Stimulated activated naive CD8-positive, alpha-beta T cell treated with anti-CD3 and anti-CD28 coated beads, Interleukin-15, Interleukin-2, amounts not matched to agents 100 ng/mL and 50 ng/mL, for 24 hours (primary cell): ENCODE measurements around the gene PANX2.

Source experiments
- H3K27ac Mint-ChIP-seq: one replicate; pipeline ENCODE4 v1.8.0; 2021; ENCODE audit warnings: mild to moderate bottlenecking, mixed read lengths
- H3K27me3 Mint-ChIP-seq: one replicate; pipeline ENCODE4 v1.8.0; 2021; ENCODE audit warnings: mixed read lengths
- H3K36me3 Mint-ChIP-seq: one replicate; pipeline ENCODE4 v1.8.0; 2021; ENCODE audit warnings: low read depth, mixed read lengths
- H3K4me1 Mint-ChIP-seq: one replicate; pipeline ENCODE4 v1.8.0; 2021; ENCODE audit warnings: low read depth, mixed read lengths
- H3K4me3 Mint-ChIP-seq: one replicate; pipeline ENCODE4 v1.8.0; 2021; ENCODE audit warnings: mild to moderate bottlenecking, mixed read lengths
- H3K9me3 Mint-ChIP-seq: one replicate; pipeline ENCODE4 v1.8.0; 2021; ENCODE audit warnings: mixed read lengths

Gene PANX2

GRCh38 chr22:50174382-50175190 is 4.1 kb downstream of the PANX2 start:
- H3K4me1 Mint-ChIP-seq, result peaks cover 4% of the 10 kb centered on the region
- H3K9me3 Mint-ChIP-seq, result no peaks in the 10 kb centered on the region
- H3K36me3 Mint-ChIP-seq, result no peaks in the 10 kb centered on the region
- H3K27me3 Mint-ChIP-seq, result peaks cover 12% of the 10 kb centered on the region
- H3K27ac Mint-ChIP-seq, result no peak overlapping the region
- H3K4me3 Mint-ChIP-seq, result no peak overlapping the region

DNA sequence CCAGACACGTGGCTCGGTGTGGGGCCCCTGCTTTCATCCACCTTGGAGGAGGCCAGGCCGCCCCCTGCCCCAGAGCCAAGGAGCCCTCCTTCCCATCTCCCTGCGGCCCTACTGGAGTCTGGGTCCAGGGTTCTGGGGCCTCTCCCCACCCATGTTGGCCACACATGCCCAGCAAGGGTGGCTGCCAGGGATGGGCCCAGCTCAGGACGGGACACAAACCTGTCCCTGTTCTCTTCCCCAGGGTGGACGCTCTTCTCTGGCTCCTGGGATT is 4.6 kb downstream of the PANX2 start:
- H3K9me3 Mint-ChIP-seq, result no peaks in the 10 kb centered on the region
- H3K27ac Mint-ChIP-seq, result no peak overlapping the region
- no peak overlapping the region for H3K4me3 Mint-ChIP-seq
- no peaks in the 10 kb centered on the region for H3K36me3 Mint-ChIP-seq
- peaks cover 8% of the 10 kb centered on the region for H3K4me1 Mint-ChIP-seq
- H3K27me3 Mint-ChIP-seq, result peaks cover 16% of the 10 kb centered on the region

DNA sequence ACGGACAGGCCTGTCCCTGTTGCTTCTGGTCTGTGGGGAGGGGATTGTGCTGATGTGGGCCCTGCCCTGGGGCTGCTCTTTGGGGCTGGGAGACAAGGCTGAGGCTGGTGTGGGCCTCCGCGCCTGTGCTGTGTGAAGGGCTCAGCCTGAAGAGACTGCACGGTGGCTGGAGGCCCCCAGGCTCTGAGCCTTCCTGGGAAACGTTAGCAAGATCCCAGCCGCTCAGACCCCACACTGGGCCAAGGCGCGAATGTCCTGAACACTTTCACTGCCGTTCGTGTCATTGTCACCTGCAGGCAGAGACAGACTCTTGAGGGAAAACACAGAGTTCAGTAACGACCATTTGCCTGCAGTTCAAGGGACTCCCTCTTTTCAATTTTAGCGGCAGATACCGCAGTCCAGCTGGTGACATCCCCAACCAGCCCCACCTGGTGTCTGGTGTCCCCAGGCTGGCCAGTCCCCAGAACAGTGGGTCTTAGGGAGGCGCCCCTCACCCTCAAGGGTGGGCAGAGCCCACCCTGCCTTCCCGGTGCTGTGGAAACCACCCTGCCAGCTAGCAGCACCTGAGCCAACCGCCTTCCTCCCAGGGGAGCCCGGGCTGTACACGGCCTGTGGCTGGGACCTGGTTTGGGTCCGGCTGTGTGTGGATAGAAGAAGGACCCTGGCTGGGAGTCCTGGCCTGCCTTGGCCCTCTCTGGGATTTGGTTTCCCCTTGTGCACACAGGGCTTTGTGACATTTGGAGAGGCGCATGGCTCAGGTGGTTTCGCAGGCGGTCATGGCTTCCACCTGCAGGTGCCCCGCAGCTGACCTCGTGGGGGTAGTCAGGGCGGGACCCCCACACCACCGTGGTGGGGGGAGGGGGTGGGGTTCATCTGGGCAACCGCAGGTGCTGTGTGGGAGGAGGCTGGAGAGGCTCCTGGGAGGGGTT is 5.7 kb downstream of the PANX2 start:
- no peaks in the 10 kb centered on the region for H3K9me3 Mint-ChIP-seq
- H3K4me1 Mint-ChIP-seq, result peaks cover 4% of the 10 kb centered on the region
- H3K27ac Mint-ChIP-seq, result no peak overlapping the region
- no peak overlapping the region for H3K4me3 Mint-ChIP-seq
- H3K36me3 Mint-ChIP-seq, result no peaks in the 10 kb centered on the region
- peaks cover 13% of the 10 kb centered on the region for H3K27me3 Mint-ChIP-seq

GRCh38 chr22:50176850-50177536 is 6.5 kb downstream of the PANX2 start:
- no peaks in the 10 kb centered on the region for H3K36me3 Mint-ChIP-seq
- no peak overlapping the region for H3K4me3 Mint-ChIP-seq

GRCh38 chr22:50177537-50178470 is 7.3 kb downstream of the PANX2 start:
- Mint-ChIP-seq H3K36me3 (no peaks in the 10 kb centered on the region), H3K27me3 (peaks cover 4% of the 10 kb centered on the region), H3K4me1 (peaks cover 4% of the 10 kb centered on the region), H3K9me3 (no peaks in the 10 kb centered on the region), H3K27ac (no peak overlapping the region), H3K4me3 (no peak overlapping the region)

More at GRCh38 chr22:50176850-50177536, 6.5 kb downstream of the PANX2 start:
- H3K27me3 Mint-ChIP-seq, result peaks cover 9% of the 10 kb centered on the region
- H3K9me3 Mint-ChIP-seq, result no peaks in the 10 kb centered on the region
- no peak overlapping the region for H3K27ac Mint-ChIP-seq
- H3K4me1 Mint-ChIP-seq, result peaks cover 4% of the 10 kb centered on the region

DNA sequence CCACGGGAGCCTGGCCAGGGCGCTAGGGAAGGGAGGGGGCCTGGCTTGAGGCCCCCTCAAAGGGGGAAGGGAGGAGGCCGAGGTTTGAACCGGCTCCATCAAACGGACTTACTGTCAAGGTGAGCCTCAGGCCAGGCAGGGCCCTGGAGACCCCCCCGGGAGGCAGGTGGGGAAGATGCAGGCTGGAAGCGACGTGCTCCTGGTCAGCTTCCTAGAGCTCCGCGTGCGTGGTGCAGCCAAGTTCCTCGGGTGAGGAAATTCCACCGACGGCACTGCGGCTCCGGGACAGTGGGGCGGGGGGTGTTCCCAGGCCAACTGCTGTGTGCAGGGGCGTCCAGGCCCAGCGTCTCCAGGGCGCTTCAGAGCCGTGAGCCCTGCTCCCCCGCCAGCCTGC is 7.9 kb downstream of the PANX2 start:
- Mint-ChIP-seq H3K27me3 (peaks cover 4% of the 10 kb centered on the region), H3K36me3 (no peaks in the 10 kb centered on the region), H3K4me3 (no peak overlapping the region), H3K9me3 (no peaks in the 10 kb centered on the region), H3K4me1 (peaks cover 4% of the 10 kb centered on the region), H3K27ac (no peak overlapping the region)

GRCh38 chr22:50178871-50179869 is 8.6 kb downstream of the PANX2 start:
- Mint-ChIP-seq H3K4me1 (peaks cover 4% of the 10 kb centered on the region), H3K4me3 (no peak overlapping the region), H3K27me3 (peaks cover 4% of the 10 kb centered on the region), H3K27ac (no peak overlapping the region), H3K9me3 (no peaks in the 10 kb centered on the region), H3K36me3 (no peaks in the 10 kb centered on the region)

GRCh38 chr22:50179937-50180726 is 9.6 kb downstream of the PANX2 start:
- Mint-ChIP-seq H3K27ac (peak overlapping the region; percentile 16), H3K4me1 (peaks cover 8% of the 10 kb centered on the region), H3K9me3 (no peaks in the 10 kb centered on the region), H3K27me3 (peaks cover 4% of the 10 kb centered on the region), H3K36me3 (no peaks in the 10 kb centered on the region), H3K4me3 (no peak overlapping the region)

DNA sequence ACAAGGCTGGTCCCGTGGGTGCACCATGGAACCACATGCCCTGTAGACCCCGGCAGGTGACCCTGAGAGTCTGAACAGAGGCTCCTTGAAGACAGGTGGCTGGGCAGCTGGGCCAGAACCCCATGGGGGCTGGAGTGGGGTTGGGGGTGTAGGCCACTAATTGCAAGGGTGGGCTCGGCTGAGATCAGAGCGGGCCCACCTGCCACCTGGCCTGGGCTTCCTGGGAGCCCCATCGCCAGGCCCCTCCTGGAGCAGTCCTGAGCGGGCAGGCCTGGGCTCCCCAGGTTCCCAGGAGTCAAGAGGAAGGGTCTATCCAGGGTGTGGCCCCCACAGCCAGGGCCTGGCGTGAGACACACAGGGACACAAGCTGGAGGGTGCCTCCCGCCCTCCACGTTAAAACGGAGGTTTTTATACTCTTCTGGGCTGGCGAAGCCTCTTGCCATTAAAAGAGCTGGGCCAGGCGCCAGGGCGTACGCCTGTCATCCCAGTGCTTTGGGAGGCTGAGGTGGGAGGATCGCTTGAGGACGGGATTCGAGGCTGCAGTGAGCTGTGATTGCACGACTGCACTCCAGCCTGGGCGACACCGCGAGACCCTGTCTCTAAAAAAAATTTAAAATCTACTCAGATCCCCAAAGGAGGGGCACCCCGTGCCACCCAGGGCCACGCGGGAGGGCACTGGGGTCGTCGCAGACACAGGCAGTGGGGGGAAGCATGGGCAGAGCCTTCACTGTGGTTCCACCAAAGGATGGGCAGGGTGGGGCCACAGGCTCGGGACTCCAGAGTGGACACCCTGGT is 10.4 kb downstream of the PANX2 start:
- Mint-ChIP-seq H3K27ac (no peak overlapping the region), H3K4me3 (no peak overlapping the region), H3K36me3 (no peaks in the 10 kb centered on the region), H3K9me3 (no peaks in the 10 kb centered on the region), H3K27me3 (peaks cover 4% of the 10 kb centered on the region), H3K4me1 (peaks cover 11% of the 10 kb centered on the region)

GRCh38 chr22:50182176-50183081 is 11.9 kb downstream of the PANX2 start:
- Mint-ChIP-seq H3K9me3 (no peaks in the 10 kb centered on the region), H3K27ac (no peak overlapping the region), H3K27me3 (peaks cover 4% of the 10 kb centered on the region), H3K4me1 (peaks cover 14% of the 10 kb centered on the region), H3K4me3 (no peak overlapping the region), H3K36me3 (peaks cover 3% of the 10 kb centered on the region)

GRCh38 chr22:50183141-50183971 is 12.8 kb downstream of the PANX2 start:
- Mint-ChIP-seq H3K27ac (no peak overlapping the region), H3K4me1 (peaks cover 20% of the 10 kb centered on the region), H3K27me3 (peaks cover 4% of the 10 kb centered on the region), H3K9me3 (no peaks in the 10 kb centered on the region), H3K36me3 (peaks cover 3% of the 10 kb centered on the region), H3K4me3 (no peak overlapping the region)
